Activated CD8-positive, alpha-beta memory T cell treated with anti-CD3 and anti-CD28 coated beads, Interleukin-2, amount 10 ng/mL, durations not matched to agents 7 days and 5 days (primary cell): ENCODE measurements around the gene PBX1. TPM values are rescaled to one million over a fixed set of nuclear protein-coding genes. Genes with fewer than 3 reads are reported as not detected.
A peak's percentile ranks its signal among the peaks of the same experiment; 100 is the strongest.

Experiments
- ATAC-seq: fragments of 150-1000 bp; cut with Tn5 transposase; one replicate; pipeline ENCODE4 v1.10.0; 2021; ENCODE audit warnings: moderate library complexity
- CTCF ChIA-PET: fragments of 350-600 bp; sonication (Branson Sonifier 250); formaldehyde crosslinking; loops from one replicate; lab custom pipeline; 2021; ENCODE audit warnings: antibody characterized with exemption; lab: Charles Lee
- DNase-seq: peaks from one replicate; pipeline ENCODE4 v3.0.0-alpha.2; 2020
- H3K27ac Mint-ChIP-seq: one replicate; pipeline ENCODE4 v1.8.0; 2021; ENCODE audit warnings: mild to moderate bottlenecking, mixed read lengths
- H3K27me3 Mint-ChIP-seq: one replicate; pipeline ENCODE4 v1.8.0; 2021; ENCODE audit warnings: mixed read lengths
- H3K36me3 Mint-ChIP-seq: one replicate; pipeline ENCODE4 v1.8.0; 2021; ENCODE audit warnings: mild to moderate bottlenecking, mixed read lengths
- H3K4me1 Mint-ChIP-seq: one replicate; pipeline ENCODE4 v1.8.0; 2021; ENCODE audit warnings: mixed read lengths
- H3K4me3 Mint-ChIP-seq: one replicate; pipeline ENCODE4 v1.8.0; 2021; ENCODE audit warnings: mild to moderate bottlenecking, moderate library complexity, mixed read lengths
- H3K9me3 Mint-ChIP-seq: one replicate; pipeline ENCODE4 v1.8.0; 2022; ENCODE audit warnings: low read depth, mixed read lengths
- total RNA-seq, 2 experiments: library from RNA; stranded (reverse); gene quantifications; one replicate each; pipeline ENCODE4 v1.2.3, GENCODE V29; 2021

The PBX1 gene
- total RNA-seq, 2 experiments from 2014 or later, result not detected

DNA sequence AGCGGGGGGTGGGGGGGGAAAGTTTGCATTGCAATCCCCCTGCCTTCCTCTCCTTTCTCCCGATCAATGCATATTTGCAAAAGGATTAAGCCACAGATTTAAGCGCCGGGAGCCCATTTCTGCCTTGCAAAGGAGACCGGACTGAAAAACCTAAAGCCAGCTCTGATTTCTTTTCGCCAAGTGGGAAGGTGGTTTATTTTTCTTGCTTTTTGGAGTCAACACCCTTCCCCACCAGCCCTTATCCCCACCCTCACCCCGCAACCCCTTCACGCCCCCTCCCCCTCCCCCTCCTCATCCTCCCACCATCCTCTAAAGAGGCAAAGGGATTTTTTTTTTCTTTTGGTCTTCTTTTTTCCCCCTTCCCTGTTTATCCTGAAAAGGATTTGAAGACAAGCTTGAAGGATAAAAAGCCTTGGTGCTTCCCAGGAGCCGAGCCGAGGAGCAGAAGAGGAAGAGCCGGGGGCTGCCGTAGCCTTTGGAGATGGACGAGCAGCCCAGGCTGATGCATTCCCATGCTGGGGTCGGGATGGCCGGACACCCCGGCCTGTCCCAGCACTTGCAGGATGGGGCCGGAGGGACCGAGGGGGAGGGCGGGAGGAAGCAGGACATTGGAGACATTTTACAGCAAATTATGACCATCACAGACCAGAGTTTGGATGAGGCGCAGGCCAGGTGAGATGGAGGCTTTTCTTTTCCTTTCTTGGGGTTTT, 513 bp downstream of the PBX1 start:
- Mint-ChIP-seq H3K4me1 (peaks cover 4% of the 10 kb centered on the region), H3K27me3 (peaks cover 20% of the 10 kb centered on the region), H3K4me3 (peak overlapping the region; percentile 53), H3K9me3 (no peaks in the 10 kb centered on the region), H3K27ac (no peak overlapping the region), H3K36me3 (peaks cover 1% of the 10 kb centered on the region)
- DNase-seq (no peak), ATAC-seq (no peak)
- CTCF ChIA-PET, result no interaction called here

DNA sequence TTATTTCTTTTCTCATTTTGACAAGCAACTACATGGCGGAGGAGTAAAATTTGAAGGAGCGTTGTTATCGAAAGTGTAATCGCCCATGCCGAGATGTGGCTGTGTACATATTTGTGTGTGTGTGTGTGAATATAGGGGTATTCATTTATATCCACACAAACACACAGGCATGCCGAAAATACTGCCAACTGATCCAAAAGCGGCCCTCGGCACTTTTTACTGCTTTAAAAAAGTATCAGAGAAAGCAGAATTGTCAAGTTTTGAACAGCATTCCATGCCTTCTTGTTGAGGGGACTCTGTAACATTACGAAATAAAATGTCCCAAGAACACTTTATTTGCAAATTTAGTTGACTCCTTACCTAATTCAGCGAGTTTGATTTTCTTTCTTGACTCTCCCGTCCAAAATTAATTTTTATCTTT, 1.1 kb downstream of the PBX1 start:
- peaks cover 4% of the 10 kb centered on the region for H3K4me1 Mint-ChIP-seq
- no peak for DNase-seq
- CTCF ChIA-PET, result no interaction called here
- no peak for ATAC-seq
- peaks cover 1% of the 10 kb centered on the region for H3K36me3 Mint-ChIP-seq
- H3K9me3 Mint-ChIP-seq, result no peaks in the 10 kb centered on the region
- H3K27ac Mint-ChIP-seq, result no peak overlapping the region
- peaks cover 20% of the 10 kb centered on the region for H3K27me3 Mint-ChIP-seq
- peak overlapping the region; percentile 53 for H3K4me3 Mint-ChIP-seq

DNA sequence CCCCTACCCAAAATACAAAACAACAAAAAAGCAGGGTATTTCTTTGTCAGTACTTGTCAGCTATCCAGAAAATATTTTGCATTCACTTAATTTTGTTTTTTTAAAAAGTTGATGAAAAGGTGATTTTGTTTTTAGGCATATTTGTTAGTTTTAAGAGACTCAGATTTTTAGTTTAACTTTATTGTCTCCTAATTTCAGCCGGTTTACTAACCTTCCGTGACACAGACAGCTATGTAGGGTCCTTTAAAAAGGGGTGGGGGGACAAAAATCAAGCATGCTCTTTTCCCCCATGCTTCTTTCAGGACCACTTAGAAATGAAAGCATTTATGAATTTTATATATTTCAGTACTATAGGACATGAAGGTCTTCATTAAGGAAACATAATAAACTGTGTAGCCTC, 1.6 kb downstream of the PBX1 start:
- DNase-seq (no peak), ATAC-seq (no peak)
- H3K27me3 Mint-ChIP-seq, result peaks cover 20% of the 10 kb centered on the region
- peaks cover 4% of the 10 kb centered on the region for H3K4me1 Mint-ChIP-seq
- H3K9me3 Mint-ChIP-seq, result no peaks in the 10 kb centered on the region
- no peak overlapping the region for H3K4me3 Mint-ChIP-seq
- H3K27ac Mint-ChIP-seq, result no peak overlapping the region
- H3K36me3 Mint-ChIP-seq, result peaks cover 1% of the 10 kb centered on the region
- CTCF ChIA-PET, result no interaction called here

GRCh38 chr1:164561007-164561406, 2.0 kb downstream of the PBX1 start:
- no peaks in the 10 kb centered on the region for H3K9me3 Mint-ChIP-seq
- H3K4me1 Mint-ChIP-seq, result peaks cover 4% of the 10 kb centered on the region
- no peak overlapping the region for H3K27ac Mint-ChIP-seq
- CTCF ChIA-PET, result no interaction called here
- H3K27me3 Mint-ChIP-seq, result peaks cover 20% of the 10 kb centered on the region
- DNase-seq (no peak), ATAC-seq (no peak)
- H3K36me3 Mint-ChIP-seq, result peaks cover 1% of the 10 kb centered on the region
- H3K4me3 Mint-ChIP-seq, result no peak overlapping the region

DNA sequence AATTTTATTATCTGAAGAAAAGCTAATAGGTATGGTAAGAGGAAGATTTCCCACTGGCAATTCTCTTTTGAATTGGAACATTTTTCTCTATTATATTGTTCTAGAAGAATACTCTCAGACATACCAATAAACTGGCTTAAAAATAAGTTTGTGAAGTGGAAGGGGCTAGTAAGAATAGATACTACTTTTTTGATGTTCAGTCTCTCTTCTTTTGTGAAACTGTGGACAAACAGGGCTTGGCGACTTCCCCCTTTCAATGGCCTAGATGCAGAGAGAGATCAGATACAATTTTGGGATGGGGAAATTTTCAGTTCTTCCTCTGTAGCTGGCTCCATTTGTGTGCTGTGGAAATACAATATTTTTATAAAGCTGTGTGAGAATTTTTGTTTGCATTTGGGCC, 2.5 kb downstream of the PBX1 start:
- H3K9me3 Mint-ChIP-seq, result no peaks in the 10 kb centered on the region
- ATAC-seq, result no peak
- H3K27ac Mint-ChIP-seq, result no peak overlapping the region
- H3K36me3 Mint-ChIP-seq, result peaks cover 1% of the 10 kb centered on the region
- no peak overlapping the region for H3K4me3 Mint-ChIP-seq
- peaks cover 4% of the 10 kb centered on the region for H3K4me1 Mint-ChIP-seq
- H3K27me3 Mint-ChIP-seq, result peaks cover 20% of the 10 kb centered on the region
- CTCF ChIA-PET, result no interaction called here
- DNase-seq, result no peak

DNA sequence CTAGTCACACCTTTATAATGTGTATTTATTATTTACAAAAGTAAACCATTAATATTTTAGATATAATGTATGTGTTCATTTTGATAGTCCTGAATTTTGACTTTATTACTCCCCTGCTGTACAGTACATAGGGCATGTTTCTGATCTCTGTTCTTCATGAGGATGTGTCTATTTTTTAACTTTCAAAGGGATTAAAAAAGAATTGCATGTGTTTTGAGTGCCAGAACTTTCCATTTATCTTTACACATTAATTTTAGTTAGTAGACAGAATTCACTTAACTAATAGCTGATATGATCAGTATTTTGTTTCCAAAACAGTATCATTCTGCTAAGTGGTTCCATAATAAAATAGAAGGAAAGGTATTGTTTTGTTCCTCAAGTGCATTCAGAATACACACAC, 3.1 kb downstream of the PBX1 start:
- peaks cover 20% of the 10 kb centered on the region for H3K27me3 Mint-ChIP-seq
- CTCF ChIA-PET, result no interaction called here
- no peak overlapping the region for H3K4me3 Mint-ChIP-seq
- peaks cover 1% of the 10 kb centered on the region for H3K36me3 Mint-ChIP-seq
- H3K4me1 Mint-ChIP-seq, result peaks cover 4% of the 10 kb centered on the region
- H3K9me3 Mint-ChIP-seq, result no peaks in the 10 kb centered on the region
- DNase-seq (no peak), ATAC-seq (no peak)
- H3K27ac Mint-ChIP-seq, result no peak overlapping the region

- Mint-ChIP-seq H3K27me3 (peaks cover 20% of the 10 kb centered on the region), H3K9me3 (no peaks in the 10 kb centered on the region), H3K27ac (no peak overlapping the region), H3K4me3 (no peak overlapping the region), H3K4me1 (peaks cover 4% of the 10 kb centered on the region), H3K36me3 (peaks cover 1% of the 10 kb centered on the region)
- no peak for ATAC-seq
- CTCF ChIA-PET, result no interaction called here
- DNase-seq, result no peak
Measured at GRCh38 chr1:164562511-164562910, 3.5 kb downstream of the PBX1 start.

DNA sequence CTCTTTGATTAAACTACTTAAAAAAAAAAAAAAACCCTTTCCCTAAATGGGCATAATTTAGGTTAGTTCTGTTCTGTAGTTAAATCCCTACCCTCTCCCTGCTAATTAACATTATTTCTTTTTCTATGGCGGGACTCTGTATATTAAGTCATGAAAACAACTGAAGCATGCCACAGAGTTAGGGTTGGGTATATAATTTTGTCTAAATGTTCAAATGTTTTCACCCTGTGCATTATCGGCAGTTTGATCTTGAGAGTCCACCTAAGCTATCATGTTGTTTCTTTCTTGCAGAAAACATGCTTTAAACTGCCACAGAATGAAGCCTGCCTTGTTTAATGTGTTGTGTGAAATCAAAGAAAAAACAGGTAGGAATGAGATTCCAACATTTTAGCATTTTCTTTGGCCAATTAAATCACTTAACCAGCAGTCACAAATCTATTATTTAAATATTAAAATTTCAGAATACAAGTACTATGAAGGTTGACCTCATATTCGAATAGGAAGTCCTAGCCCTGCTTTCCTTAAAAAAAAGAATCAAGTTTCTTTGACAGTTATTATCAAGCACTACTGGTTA, 4.0 kb downstream of the PBX1 start:
- Mint-ChIP-seq H3K4me3 (no peak overlapping the region), H3K4me1 (peaks cover 4% of the 10 kb centered on the region), H3K27me3 (peaks cover 20% of the 10 kb centered on the region), H3K9me3 (no peaks in the 10 kb centered on the region), H3K36me3 (peaks cover 1% of the 10 kb centered on the region), H3K27ac (no peak overlapping the region)
- CTCF ChIA-PET, result no interaction called here
- ATAC-seq, result no peak
- DNase-seq, result no peak

DNA sequence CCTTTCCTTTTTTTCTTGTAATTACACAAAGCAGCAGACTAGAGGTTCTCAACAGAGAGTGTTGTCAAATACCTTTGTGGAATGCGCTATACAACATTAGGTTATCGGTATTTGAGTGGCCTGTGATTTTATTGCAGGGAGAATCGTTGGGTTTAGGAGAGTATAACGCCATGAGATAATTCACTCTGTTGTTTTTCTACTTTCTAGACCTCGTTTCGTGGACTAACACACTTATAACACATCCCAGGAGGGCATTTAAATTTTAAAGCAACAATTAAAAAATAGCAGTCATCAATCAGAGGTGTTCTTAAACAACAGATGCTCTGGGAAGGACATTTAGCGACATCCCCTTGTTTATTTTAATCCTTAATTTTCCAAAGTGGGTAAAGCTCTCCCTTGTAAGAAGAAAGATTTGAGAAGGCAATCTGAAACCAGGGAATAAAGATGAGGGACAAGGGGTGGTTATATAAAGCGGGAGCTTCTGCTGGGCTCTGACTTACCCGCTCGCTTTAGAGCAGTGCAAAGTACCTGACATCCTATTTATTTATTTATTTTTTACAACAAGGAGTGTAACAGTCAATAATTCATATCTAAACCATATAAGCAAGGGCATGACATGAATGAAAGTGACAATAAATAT, 4.9 kb downstream of the PBX1 start:
- H3K27me3 Mint-ChIP-seq, result peaks cover 20% of the 10 kb centered on the region
- H3K9me3 Mint-ChIP-seq, result no peaks in the 10 kb centered on the region
- H3K4me1 Mint-ChIP-seq, result peaks cover 4% of the 10 kb centered on the region
- ATAC-seq (no peak), DNase-seq (no peak)
- H3K36me3 Mint-ChIP-seq, result peaks cover 1% of the 10 kb centered on the region
- no peak overlapping the region for H3K27ac Mint-ChIP-seq
- CTCF ChIA-PET, result no interaction called here
- H3K4me3 Mint-ChIP-seq, result no peak overlapping the region

DNA sequence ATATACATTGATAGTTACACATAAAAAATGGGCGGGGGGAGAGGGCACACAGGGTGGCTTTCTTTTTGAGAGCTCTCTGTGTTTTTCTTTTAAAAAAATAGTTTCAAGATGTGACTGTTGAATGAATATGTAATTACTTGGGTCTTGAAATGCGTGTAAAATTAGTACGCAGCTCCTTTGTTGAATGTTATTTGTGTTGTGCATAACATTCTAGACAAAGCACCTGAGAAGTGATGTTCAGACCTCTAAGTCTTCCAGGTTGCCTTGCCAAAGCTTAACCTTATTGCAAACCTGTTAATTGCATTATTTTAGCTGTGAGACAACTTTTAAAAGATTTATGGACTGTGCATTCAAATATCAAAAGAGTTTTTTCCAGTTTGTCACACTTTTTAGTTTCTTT, 5.4 kb downstream of the PBX1 start:
- Mint-ChIP-seq H3K27ac (no peak overlapping the region), H3K4me3 (no peak overlapping the region), H3K36me3 (peaks cover 1% of the 10 kb centered on the region), H3K4me1 (peaks cover 4% of the 10 kb centered on the region), H3K9me3 (no peaks in the 10 kb centered on the region), H3K27me3 (peaks cover 20% of the 10 kb centered on the region)
- DNase-seq (no peak), ATAC-seq (no peak)
- CTCF ChIA-PET, result no interaction called here

DNA sequence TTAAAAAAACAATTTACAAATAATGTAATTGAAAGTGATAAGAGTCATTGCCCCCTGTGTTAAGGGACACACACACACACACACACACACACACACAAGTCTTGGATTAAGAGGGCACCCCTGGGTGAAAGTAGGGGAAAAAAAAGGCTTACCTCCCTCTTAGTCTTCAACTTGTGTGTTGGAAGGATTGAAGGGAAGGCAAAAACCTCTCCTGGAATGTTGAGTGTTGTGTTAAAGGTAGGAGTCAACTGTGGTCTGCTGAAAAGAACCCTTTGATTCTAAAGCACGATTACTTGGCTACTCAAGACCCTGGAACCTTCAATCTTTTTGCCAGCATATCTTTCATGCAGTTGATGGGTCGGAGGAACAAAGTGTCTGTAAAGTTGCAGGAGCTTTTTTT, 6.4 kb downstream of the PBX1 start:
- H3K4me1 Mint-ChIP-seq, result peaks cover 2% of the 10 kb centered on the region
- CTCF ChIA-PET, result no interaction called here
- H3K9me3 Mint-ChIP-seq, result no peaks in the 10 kb centered on the region

DNA sequence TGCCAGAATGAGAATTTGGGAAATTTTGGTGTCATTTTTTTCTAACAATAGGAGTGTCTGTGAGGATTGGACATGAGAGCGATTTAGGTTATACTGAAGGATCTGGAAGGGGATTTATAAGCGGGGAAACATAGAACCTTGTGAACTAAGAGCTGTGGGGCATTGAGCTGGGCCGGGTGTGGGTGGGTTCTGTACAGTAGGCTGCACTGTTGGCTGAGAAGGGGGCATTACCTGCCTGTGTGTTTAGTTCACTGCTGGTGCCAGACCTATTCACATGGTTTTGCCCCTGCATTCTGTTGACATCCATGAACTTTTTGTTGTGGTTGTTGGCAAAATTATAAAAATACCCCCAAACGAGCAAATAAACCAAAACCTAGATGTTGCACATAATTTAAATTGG, 8.8 kb downstream of the PBX1 start:
- H3K27ac Mint-ChIP-seq, result no peak overlapping the region
- CTCF ChIA-PET, result no interaction called here
- DNase-seq (no peak), ATAC-seq (no peak)
- H3K4me3 Mint-ChIP-seq, result no peak overlapping the region
- no peaks in the 10 kb centered on the region for H3K9me3 Mint-ChIP-seq
- no peaks in the 10 kb centered on the region for H3K4me1 Mint-ChIP-seq
- no peaks in the 10 kb centered on the region for H3K27me3 Mint-ChIP-seq
- H3K36me3 Mint-ChIP-seq, result no peaks in the 10 kb centered on the region

More for the DNA sequence above, 6.4 kb downstream of the PBX1 start:
- H3K36me3 Mint-ChIP-seq, result no peaks in the 10 kb centered on the region
- DNase-seq, result no peak
- no peak overlapping the region for H3K27ac Mint-ChIP-seq
- no peak overlapping the region for H3K4me3 Mint-ChIP-seq
- peaks cover 12% of the 10 kb centered on the region for H3K27me3 Mint-ChIP-seq
- no peak for ATAC-seq

DNA sequence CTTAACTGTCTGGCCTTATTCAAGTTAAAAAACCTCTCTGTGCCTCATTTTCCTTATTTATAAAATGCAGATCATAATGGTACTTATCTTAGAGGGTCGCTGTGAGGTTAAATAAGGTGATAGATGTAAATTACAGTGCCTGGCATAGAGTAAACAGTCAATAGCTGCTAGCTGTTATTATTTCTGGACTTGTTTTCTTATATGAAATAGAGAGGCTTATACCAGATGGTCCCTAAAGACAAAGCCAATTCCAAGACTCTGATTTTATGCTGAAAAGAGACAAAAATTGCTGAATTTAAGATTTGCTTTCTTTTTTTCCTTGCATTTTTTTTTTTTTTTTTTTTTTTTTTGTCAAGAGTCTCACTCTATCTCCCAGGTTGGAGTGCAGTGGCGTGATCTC, 10.3 kb downstream of the PBX1 start:
- no peak for DNase-seq
- CTCF ChIA-PET, result interaction anchor here (0.7 kb wide), 1 partner anchor 206 kb away, joined by 3 read pairs; no protein-coding TSS in a partner anchor
- Mint-ChIP-seq H3K4me1 (no peaks in the 10 kb centered on the region), H3K27ac (no peak overlapping the region), H3K4me3 (no peak overlapping the region), H3K9me3 (no peaks in the 10 kb centered on the region), H3K27me3 (no peaks in the 10 kb centered on the region), H3K36me3 (no peaks in the 10 kb centered on the region)
- ATAC-seq, result no peak

DNA sequence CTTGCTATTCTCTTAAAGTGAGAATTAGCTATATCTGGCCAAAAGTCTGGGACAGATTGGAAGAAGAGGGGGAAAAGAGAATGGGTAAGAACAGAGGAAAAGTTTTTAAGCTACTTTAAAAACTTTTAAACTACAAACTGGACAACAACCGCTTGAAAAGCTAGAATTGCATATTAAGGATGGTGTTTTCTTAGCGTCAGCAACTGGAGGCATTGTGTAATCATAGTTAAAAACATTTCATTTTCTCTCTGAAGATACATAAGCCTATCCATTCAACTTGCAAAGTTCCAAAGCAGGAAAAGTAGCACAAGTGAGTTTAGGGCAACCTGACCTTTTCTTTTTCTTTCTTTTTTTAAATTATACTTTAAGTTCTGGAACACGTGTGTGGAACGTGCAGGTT, 10.9 kb downstream of the PBX1 start:
- H3K36me3 Mint-ChIP-seq, result no peaks in the 10 kb centered on the region
- H3K4me1 Mint-ChIP-seq, result no peaks in the 10 kb centered on the region
- no peak for ATAC-seq
- peaks cover 2% of the 10 kb centered on the region for H3K9me3 Mint-ChIP-seq
- no peak overlapping the region for H3K27ac Mint-ChIP-seq
- H3K27me3 Mint-ChIP-seq, result no peaks in the 10 kb centered on the region
- CTCF ChIA-PET, result no interaction called here
- no peak for DNase-seq
- H3K4me3 Mint-ChIP-seq, result no peak overlapping the region
